IPS DF 4.7 (cell line): ENCODE data around the gene ARRDC1.
"Not testable (repeated sequence)": the region's sequence is repeated elsewhere in the genome, so short reads cannot be mapped to it uniquely, and the experiment has no call there.

Experiments
- DNase-seq: peaks from one replicate; pipeline ENCODE4 v3.0.0-alpha.2; 2013; ENCODE audit warnings: low spot score; ENCODE audit errors: extremely low read depth

Gene ARRDC1

GRCh38 chr9:137583957-137584356, 21.5 kb upstream of the ARRDC1 start:
- no peak for DNase-seq

- DNase-seq, result no peak
These were observed 18.6 kb upstream of the ARRDC1 start for GRCh38 chr9:137586854-137587253.

GRCh38 chr9:137588311-137588710, 17.2 kb upstream of the ARRDC1 start:
- DNase-seq, result no peak

- no peak for DNase-seq
These were observed 16.6 kb upstream of the ARRDC1 start for GRCh38 chr9:137588891-137589290.

GRCh38 chr9:137589441-137590122, 15.9 kb upstream of the ARRDC1 start:
- DNase-seq, result no peak

GRCh38 chr9:137590123-137590468, 15.4 kb upstream of the ARRDC1 start:
- no peak for DNase-seq

- DNase-seq, result no peak
These were observed 14.8 kb upstream of the ARRDC1 start, which contains the start of gene ZMYND19 for GRCh38 chr9:137590469-137591383. Gene ZMYND19, minus strand, starts transcription at chr9:137590512. Its CDS starts 249 bp downstream, at chr9:137590263.

GRCh38 chr9:137592767-137593166, 12.7 kb upstream of the ARRDC1 start:
- no peak for DNase-seq

GRCh38 chr9:137593176-137593575, 12.3 kb upstream of the ARRDC1 start:
- no peak for DNase-seq

- not testable (repeated sequence) for DNase-seq
These were observed 8.9 kb upstream of the ARRDC1 start for GRCh38 chr9:137596577-137596976.

- DNase-seq, result no peak
These were observed 6.5 kb upstream of the ARRDC1 start for GRCh38 chr9:137598943-137599342.

GRCh38 chr9:137602661-137603060, 2.8 kb upstream of the ARRDC1 start:
- DNase-seq, result no peak

- DNase-seq, result no peak
These were observed 1.6 kb upstream of the ARRDC1 start for GRCh38 chr9:137603879-137604278.

- DNase-seq, result no peak
These were observed 970 bp upstream of the ARRDC1 start for GRCh38 chr9:137604345-137605086.

GRCh38 chr9:137606005-137606621, 627 bp downstream of the ARRDC1 start:
- no peak for DNase-seq

- no peak for DNase-seq
These were observed 1.2 kb downstream of the ARRDC1 start for GRCh38 chr9:137606734-137607138.

- no peak for DNase-seq
These were observed 1.8 kb downstream of the ARRDC1 start for GRCh38 chr9:137607141-137607857.

GRCh38 chr9:137610944-137611343, 5.5 kb downstream of the ARRDC1 start:
- no peak for DNase-seq

- DNase-seq, result no peak
These were observed 6.4 kb downstream of the ARRDC1 start for GRCh38 chr9:137611623-137612609.

- DNase-seq, result no peak
These were observed 7.3 kb downstream of the ARRDC1 start for GRCh38 chr9:137612741-137613142.
